ENCODE data around the gene ACTN1. TPM values are rescaled to one million over a fixed set of nuclear protein-coding genes. Genes with fewer than 3 reads are reported as not detected.

The ACTN1 gene
- total RNA-seq, 1 experiment from 2014 or later, result 169 TPM

- peaks cover 16% of the 10 kb centered on the region for H3K36me3 ChIP-seq (replicated peaks; ENCODE audit: control insufficient read depth, insufficient read depth, low read length)
- no peak overlapping the region for H3K4me3 ChIP-seq (ENCODE audit: insufficient read depth, low read depth, low read length)
- H3K27me3 ChIP-seq (ENCODE audit: control insufficient read depth, insufficient read depth, low read length), result no peaks in the 10 kb centered on the region
- DNase-seq, result no peak
Observed at GRCh38 chr14:68921049-68921448, 58.1 kb downstream of the ACTN1 start.

GRCh38 chr14:68919129-68919927 is 59.8 kb downstream of the ACTN1 start:
- no peak for DNase-seq
- Histone ChIP-seq H3K27me3 (ENCODE audit: control insufficient read depth, insufficient read depth, low read length) (no peaks in the 10 kb centered on the region), H3K4me3 (ENCODE audit: insufficient read depth, low read depth, low read length) (no peak overlapping the region), H3K36me3 (replicated peaks; ENCODE audit: control insufficient read depth, insufficient read depth, low read length) (peaks cover 16% of the 10 kb centered on the region)

- DNase-seq, result no peak
- H3K36me3 ChIP-seq (replicated peaks; ENCODE audit: control insufficient read depth, insufficient read depth, low read length), result peaks cover 16% of the 10 kb centered on the region
- H3K4me3 ChIP-seq (ENCODE audit: insufficient read depth, low read depth, low read length), result no peak overlapping the region
- H3K27me3 ChIP-seq (ENCODE audit: control insufficient read depth, insufficient read depth, low read length), result no peaks in the 10 kb centered on the region
Observed at GRCh38 chr14:68918612-68919011, 60.5 kb downstream of the ACTN1 start.

- no peak for DNase-seq
- Histone ChIP-seq H3K27me3 (ENCODE audit: control insufficient read depth, insufficient read depth, low read length) (no peaks in the 10 kb centered on the region), H3K36me3 (replicated peaks; ENCODE audit: control insufficient read depth, insufficient read depth, low read length) (peaks cover 16% of the 10 kb centered on the region), H3K4me3 (ENCODE audit: insufficient read depth, low read depth, low read length) (no peak overlapping the region)
Observed at GRCh38 chr14:68916358-68916941, 62.7 kb downstream of the ACTN1 start.

- H3K27me3 ChIP-seq (ENCODE audit: control insufficient read depth, insufficient read depth, low read length), result no peaks in the 10 kb centered on the region
- H3K4me3 ChIP-seq (ENCODE audit: insufficient read depth, low read depth, low read length), result no peak overlapping the region
- H3K36me3 ChIP-seq (replicated peaks; ENCODE audit: control insufficient read depth, insufficient read depth, low read length), result peaks cover 12% of the 10 kb centered on the region
- no peak for DNase-seq
Observed at GRCh38 chr14:68913516-68913915, 65.6 kb downstream of the ACTN1 start.

GRCh38 chr14:68911594-68912227 is 67.4 kb downstream of the ACTN1 start:
- H3K4me3 ChIP-seq (ENCODE audit: insufficient read depth, low read depth, low read length), result no peak overlapping the region
- H3K36me3 ChIP-seq (replicated peaks; ENCODE audit: control insufficient read depth, insufficient read depth, low read length), result peaks cover 13% of the 10 kb centered on the region
- H3K27me3 ChIP-seq (ENCODE audit: control insufficient read depth, insufficient read depth, low read length), result no peaks in the 10 kb centered on the region
- DNase-seq, result peak; percentile 98

GRCh38 chr14:68910540-68910939 is 68.6 kb downstream of the ACTN1 start:
- no peaks in the 10 kb centered on the region for H3K27me3 ChIP-seq (ENCODE audit: control insufficient read depth, insufficient read depth, low read length)
- H3K36me3 ChIP-seq (replicated peaks; ENCODE audit: control insufficient read depth, insufficient read depth, low read length), result peaks cover 14% of the 10 kb centered on the region
- no peak overlapping the region for H3K4me3 ChIP-seq (ENCODE audit: insufficient read depth, low read depth, low read length)
- DNase-seq, result no peak

- no peaks in the 10 kb centered on the region for H3K27me3 ChIP-seq (ENCODE audit: control insufficient read depth, insufficient read depth, low read length)
- H3K36me3 ChIP-seq (replicated peaks; ENCODE audit: control insufficient read depth, insufficient read depth, low read length), result peaks cover 25% of the 10 kb centered on the region
- no peak overlapping the region for H3K4me3 ChIP-seq (ENCODE audit: insufficient read depth, low read depth, low read length)
- DNase-seq, result no peak
Observed at GRCh38 chr14:68908803-68909202, 70.3 kb downstream of the ACTN1 start.

- Histone ChIP-seq H3K36me3 (replicated peaks; ENCODE audit: control insufficient read depth, insufficient read depth, low read length) (peaks cover 27% of the 10 kb centered on the region), H3K4me3 (ENCODE audit: insufficient read depth, low read depth, low read length) (no peak overlapping the region), H3K27me3 (ENCODE audit: control insufficient read depth, insufficient read depth, low read length) (no peaks in the 10 kb centered on the region)
- DNase-seq, result no peak
Observed at GRCh38 chr14:68908201-68908600, 70.9 kb downstream of the ACTN1 start.

GRCh38 chr14:68906439-68906838 is 72.7 kb downstream of the ACTN1 start:
- Histone ChIP-seq H3K27me3 (ENCODE audit: control insufficient read depth, insufficient read depth, low read length) (no peaks in the 10 kb centered on the region), H3K36me3 (replicated peaks; ENCODE audit: control insufficient read depth, insufficient read depth, low read length) (peaks cover 40% of the 10 kb centered on the region), H3K4me3 (ENCODE audit: insufficient read depth, low read depth, low read length) (no peak overlapping the region)
- DNase-seq, result no peak

- no peak overlapping the region for H3K4me3 ChIP-seq (ENCODE audit: insufficient read depth, low read depth, low read length)
- no peak for DNase-seq
- H3K36me3 ChIP-seq (replicated peaks; ENCODE audit: control insufficient read depth, insufficient read depth, low read length), result peaks cover 39% of the 10 kb centered on the region
- no peaks in the 10 kb centered on the region for H3K27me3 ChIP-seq (ENCODE audit: control insufficient read depth, insufficient read depth, low read length)
Observed at GRCh38 chr14:68905107-68905895, 73.8 kb downstream of the ACTN1 start.

GRCh38 chr14:68902357-68902756 is 76.7 kb downstream of the ACTN1 start:
- Histone ChIP-seq H3K4me3 (ENCODE audit: insufficient read depth, low read depth, low read length) (no peak overlapping the region), H3K27me3 (ENCODE audit: control insufficient read depth, insufficient read depth, low read length) (no peaks in the 10 kb centered on the region), H3K36me3 (replicated peaks; ENCODE audit: control insufficient read depth, insufficient read depth, low read length) (peaks cover 36% of the 10 kb centered on the region)
- DNase-seq, result no peak

- peaks cover 38% of the 10 kb centered on the region for H3K36me3 ChIP-seq (replicated peaks; ENCODE audit: control insufficient read depth, insufficient read depth, low read length)
- no peak for DNase-seq
- H3K27me3 ChIP-seq (ENCODE audit: control insufficient read depth, insufficient read depth, low read length), result no peaks in the 10 kb centered on the region
- H3K4me3 ChIP-seq (ENCODE audit: insufficient read depth, low read depth, low read length), result no peak overlapping the region
Observed at GRCh38 chr14:68899033-68899603, 80.0 kb downstream of the ACTN1 start.
